ENCODE data around the gene FOSL1. TPM values are rescaled to one million over a fixed set of nuclear protein-coding genes. Genes with fewer than 3 reads are reported as not detected.

The FOSL1 gene
- total RNA-seq, 1 donor, result 24.5 TPM

- no peak for DNase-seq (ENCODE audit: low read depth in 2 of 3, low spot score in 2 of 3)
Observed at GRCh38 chr11:65865550-65866172, 34.5 kb downstream of the FOSL1 start.

- no peak for DNase-seq (ENCODE audit: low read depth in 2 of 3, low spot score in 2 of 3)
Observed at GRCh38 chr11:65864706-65865471, 35.3 kb downstream of the FOSL1 start.

GRCh38 chr11:65863889-65864705, 36.1 kb downstream of the FOSL1 start:
- no peak for DNase-seq (ENCODE audit: low read depth in 2 of 3, low spot score in 2 of 3)

DNA sequence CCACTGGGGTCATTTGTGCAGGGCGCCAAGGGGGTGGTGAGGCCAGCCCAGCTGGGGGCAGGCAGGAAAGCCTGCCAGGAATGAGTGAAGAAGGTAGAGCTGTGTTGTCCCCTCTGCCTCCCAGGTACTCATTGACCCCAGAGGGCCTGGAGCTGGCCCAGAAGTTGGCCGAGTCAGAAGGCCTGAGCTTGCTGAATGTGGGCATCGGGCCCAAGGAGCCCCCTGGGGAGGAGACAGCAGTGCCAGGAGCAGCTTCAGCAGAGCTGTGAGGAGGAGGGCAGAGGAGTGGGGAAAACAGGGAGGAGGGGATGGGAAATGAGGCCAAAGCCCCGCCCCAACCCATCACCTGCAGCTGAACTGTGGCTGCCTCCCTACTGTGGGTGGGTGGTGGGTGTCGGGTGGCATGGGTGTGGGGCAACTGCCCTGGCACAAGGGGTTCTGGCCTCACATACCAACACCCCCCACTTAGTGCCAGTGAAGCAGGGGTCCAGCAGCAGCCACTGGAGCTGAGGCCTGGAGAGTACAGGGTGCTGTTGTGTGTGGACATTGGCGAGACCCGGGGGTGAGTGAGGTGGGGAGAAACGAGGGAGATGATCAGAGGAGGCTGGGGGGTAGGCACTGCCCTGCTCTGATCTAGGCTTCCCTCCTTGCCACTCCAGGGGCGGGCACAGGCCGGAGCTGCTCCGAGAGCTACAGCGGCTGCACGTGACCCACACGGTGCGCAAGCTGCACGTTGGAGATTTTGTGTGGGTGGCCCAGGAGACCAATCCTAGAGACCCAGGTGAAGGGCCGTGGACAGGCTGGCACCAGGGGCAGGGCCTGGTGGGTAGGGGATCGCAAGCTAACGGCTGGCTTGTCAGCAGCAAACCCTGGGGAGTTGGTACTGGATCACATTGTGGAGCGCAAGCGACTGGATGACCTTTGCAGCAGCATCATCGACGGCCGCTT, 37.0 kb downstream of the FOSL1 start:
- no peak for DNase-seq (ENCODE audit: low read depth in 2 of 3, low spot score in 2 of 3)

- no peak for DNase-seq (ENCODE audit: low read depth in 2 of 3, low spot score in 2 of 3)
Observed at GRCh38 chr11:65862191-65862735, 37.9 kb downstream of the FOSL1 start.

- DNase-seq (ENCODE audit: low read depth in 2 of 3, low spot score in 2 of 3), result no peak
Observed at GRCh38 chr11:65861533-65862183, 38.5 kb downstream of the FOSL1 start.

DNA sequence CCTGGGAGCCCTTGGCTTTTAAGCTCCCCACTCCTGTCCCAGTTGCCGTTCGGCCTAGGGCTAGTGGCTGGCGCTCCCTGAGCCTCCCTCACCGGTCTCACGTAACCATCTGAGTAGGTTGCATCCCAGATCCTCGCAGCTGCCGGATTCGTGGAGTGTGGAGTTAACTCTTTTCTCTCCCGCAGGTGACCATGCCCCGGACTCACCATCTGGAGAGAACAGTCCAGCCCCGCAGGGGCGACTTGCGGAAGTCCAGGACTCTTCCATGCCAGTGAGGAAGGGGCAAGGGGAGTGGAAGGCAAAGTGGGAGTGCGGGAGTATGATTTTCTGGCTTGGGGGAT, 39.1 kb downstream of the FOSL1 start:
- DNase-seq (ENCODE audit: low read depth in 2 of 3, low spot score in 2 of 3), result no peak

- peak; percentile 90 to 100 (median 97) for DNase-seq (ENCODE audit: low read depth in 2 of 3, low spot score in 2 of 3)
Observed at GRCh38 chr11:65860278-65861164, 39.7 kb downstream of the FOSL1 start, which contains the start of gene MUS81. Gene MUS81, plus strand, starts transcription at chr11:65860433. Its CDS starts 321 bp downstream, at chr11:65860754.

DNA sequence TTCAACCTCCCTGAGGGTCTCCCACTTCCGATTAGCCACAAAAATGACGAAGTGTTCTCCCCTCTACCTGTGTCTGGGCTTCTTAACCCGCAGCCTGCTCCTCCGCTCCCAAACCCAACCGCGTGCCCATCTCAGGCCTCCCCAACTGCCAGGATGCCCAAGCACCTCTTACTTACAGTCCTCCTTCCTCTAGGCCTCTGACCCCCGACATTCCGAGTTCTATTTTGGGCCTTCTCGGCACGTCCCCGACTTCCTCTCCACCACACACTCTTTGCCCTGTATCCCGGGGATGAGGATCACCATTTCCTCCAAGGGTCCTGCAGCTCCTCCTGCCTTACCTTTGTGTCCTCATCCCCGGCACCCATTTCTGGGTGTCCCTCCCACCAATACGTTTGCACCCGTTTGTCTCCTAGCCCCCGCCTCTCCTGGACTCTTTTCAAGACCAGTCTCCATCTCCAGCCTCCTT, 40.3 kb downstream of the FOSL1 start:
- no peak for DNase-seq (ENCODE audit: low read depth in 2 of 3, low spot score in 2 of 3)

DNA sequence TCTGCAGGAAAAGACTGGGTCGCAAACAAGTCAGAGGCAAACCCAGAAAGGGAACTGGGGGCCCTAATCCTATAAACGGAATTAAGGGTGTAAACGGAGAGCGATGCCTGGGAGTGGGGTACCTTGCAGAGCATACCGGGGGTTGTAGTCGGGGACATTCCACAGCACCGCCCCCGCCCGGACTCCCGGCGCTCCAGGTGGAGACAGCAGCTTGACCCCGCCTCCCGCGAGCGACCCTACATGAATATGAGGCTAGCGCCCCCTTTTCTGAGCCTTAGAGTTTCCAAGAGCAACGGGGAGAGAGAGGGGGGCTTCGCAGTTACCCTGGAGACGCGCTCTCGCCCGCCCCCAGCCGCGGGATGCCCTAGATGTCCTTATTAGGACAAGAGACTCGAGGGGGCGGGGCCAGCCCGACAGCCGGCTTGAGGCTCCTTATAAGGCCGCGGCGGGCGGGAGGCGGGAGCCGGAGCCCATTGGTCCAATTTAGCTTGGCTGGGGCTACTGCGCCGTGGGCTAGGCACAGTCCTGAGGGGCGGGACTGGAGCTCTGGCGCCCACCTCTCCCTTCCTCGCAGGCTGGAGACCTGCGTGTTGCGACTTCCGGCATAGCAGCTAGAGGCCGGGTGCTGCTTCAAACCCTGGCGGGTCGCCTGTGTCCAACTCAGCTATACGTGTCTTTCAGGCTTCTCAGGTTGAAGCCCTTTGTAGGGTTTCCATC, 40.9 kb downstream of the FOSL1 start:
- peak; percentile 79 to 99 (median 98) for DNase-seq (ENCODE audit: low read depth in 2 of 3, low spot score in 2 of 3)

GRCh38 chr11:65858681-65859087, 41.5 kb downstream of the FOSL1 start:
- peak in 1 of 3 donors; percentile 53 for DNase-seq (ENCODE audit: low read depth in 2 of 3, low spot score in 2 of 3)

- peak; percentile 89 to 98 (median 97) for DNase-seq (ENCODE audit: low read depth in 2 of 3, low spot score in 2 of 3)
Observed at GRCh38 chr11:65857853-65858680, 42.1 kb downstream of the FOSL1 start, which contains the start of gene CFL1. Gene CFL1, minus strand, starts transcription at chr11:65858180. Its CDS starts 81 bp downstream, at chr11:65858099.

GRCh38 chr11:65857500-65857852, 42.7 kb downstream of the FOSL1 start:
- DNase-seq (ENCODE audit: low read depth in 2 of 3, low spot score in 2 of 3), result peak in 2 of 3 donors; percentile 49 to 55

GRCh38 chr11:65856689-65857499, 43.3 kb downstream of the FOSL1 start:
- peak; percentile 52 to 63 (median 62) for DNase-seq (ENCODE audit: low read depth in 2 of 3, low spot score in 2 of 3)

DNA sequence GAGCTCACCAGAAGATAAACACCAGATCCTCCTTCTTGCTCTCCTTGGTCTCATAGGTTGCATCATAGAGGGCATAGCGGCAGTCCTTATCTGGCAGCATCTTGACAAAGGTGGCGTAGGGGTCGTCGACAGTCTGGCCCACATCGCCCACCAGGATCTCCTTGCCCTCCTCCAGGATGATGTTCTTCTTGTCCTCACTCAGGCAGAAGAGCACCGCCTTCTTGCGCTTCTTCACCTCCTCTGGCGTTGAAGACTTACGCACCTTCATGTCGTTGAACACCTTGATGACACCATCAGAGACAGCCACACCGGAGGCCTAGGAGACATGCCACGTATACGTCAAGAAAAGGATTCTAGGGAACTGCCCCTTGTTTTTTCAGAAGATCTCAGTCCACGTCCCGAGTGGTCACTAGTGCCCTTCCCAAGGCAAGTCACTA, 44.2 kb downstream of the FOSL1 start:
- no peak for DNase-seq (ENCODE audit: low read depth in 2 of 3, low spot score in 2 of 3)

All from hematopoietic multipotent progenitor cell (in vitro differentiated cells).